Mesendoderm (in vitro differentiated cells): ENCODE data around the gene HIBCH.
"Not testable (repeated sequence)": the region's sequence is repeated elsewhere in the genome, so short reads cannot be mapped to it uniquely, and the experiment has no call there.

Experiments
- DNase-seq: peaks from one replicate; pipeline ENCODE4 v3.0.0; 2013
- H2AK5ac ChIP-seq: 2 replicates; pipeline ENCODE4 v1.6.1; 2013; ENCODE audit warnings: low read length, inconsistent platforms
- H2BK120ac ChIP-seq: 2 replicates; pipeline ENCODE4 v1.6.1; 2013; ENCODE audit warnings: low read depth, mild to moderate bottlenecking, low read length, moderate library complexity, mixed read lengths
- H2BK15ac ChIP-seq: replicated peaks from 2 replicates; pipeline ENCODE4 v1.6.1; 2013; ENCODE audit warnings: low read depth, mild to moderate bottlenecking, moderate library complexity
- H2BK5ac ChIP-seq: 2 replicates; pipeline ENCODE4 v1.6.1; 2013; ENCODE audit warnings: low read length, inconsistent platforms
- H3K18ac ChIP-seq: 2 replicates; pipeline ENCODE4 v1.6.1; 2013; ENCODE audit warnings: mild to moderate bottlenecking, low read length, mixed read lengths
- H3K23ac ChIP-seq: one replicate; pipeline ENCODE4 v1.6.1; 2013; ENCODE audit warnings: low read length
- H3K27ac ChIP-seq: 2 replicates; pipeline ENCODE4 v1.5.1; 2013; ENCODE audit warnings: low read depth, mild to moderate bottlenecking, inconsistent platforms, low read length, moderate library complexity
- H3K27me3 ChIP-seq: 2 replicates; pipeline ENCODE4 v1.6.1; 2013; ENCODE audit warnings: low read length, control low read depth, mild to moderate bottlenecking, inconsistent platforms; ENCODE audit not compliant: insufficient read depth, poor library complexity
- H3K36me3 ChIP-seq: 2 replicates; pipeline ENCODE4 v1.6.1; 2013; ENCODE audit warnings: low read length, inconsistent platforms; ENCODE audit not compliant: control insufficient read depth, insufficient read depth
- H3K4ac ChIP-seq: one replicate; pipeline ENCODE4 v1.6.1; 2013; ENCODE audit warnings: low read depth, mild to moderate bottlenecking, low read length, moderate library complexity
- H3K4me1 ChIP-seq: 2 replicates; pipeline ENCODE4 v1.6.1; 2013; ENCODE audit warnings: low read depth, low read length, inconsistent platforms; ENCODE audit not compliant: control insufficient read depth
- H3K4me2 ChIP-seq: 2 replicates; pipeline ENCODE4 v1.6.1; 2013; ENCODE audit warnings: low read length
- H3K4me3 ChIP-seq: 2 replicates; pipeline ENCODE4 v1.5.1; 2013; ENCODE audit warnings: mild to moderate bottlenecking, low read length
- H3K56ac ChIP-seq: one replicate; pipeline ENCODE4 v1.6.1; 2013; ENCODE audit warnings: low read length
- H3K79me1 ChIP-seq: 2 replicates; pipeline ENCODE4 v1.6.1; 2013; ENCODE audit warnings: low read length, inconsistent platforms
- H3K79me2 ChIP-seq: 2 replicates; pipeline ENCODE4 v1.6.1; 2013; ENCODE audit warnings: mild to moderate bottlenecking, low read length; ENCODE audit not compliant: control insufficient read depth, insufficient read depth
- H3K9ac ChIP-seq: 2 replicates; pipeline ENCODE4 v1.6.1; 2013; ENCODE audit warnings: low read length, inconsistent platforms
- H4K5ac ChIP-seq: one replicate; pipeline ENCODE4 v1.6.1; 2013; ENCODE audit warnings: low read length
- H4K8ac ChIP-seq: one replicate; pipeline ENCODE4 v1.6.1; 2013; ENCODE audit warnings: low read depth, mild to moderate bottlenecking, control low read depth, low read length, moderate library complexity
- WGBS: extraction: QIAGEN DNeasy Blood & Tissue Kit; methylation state at CpG from one replicate; pipeline ENCODE4 v1.1.7; 2013; ENCODE audit warnings: low lambda C conversion rate, missing lambda C conversion rate; ENCODE audit not compliant: insufficient coverage; ENCODE audit errors: extremely low coverage; 5-methylcytosine and 5-hydroxymethylcytosine counted together

HIBCH gene

DNA sequence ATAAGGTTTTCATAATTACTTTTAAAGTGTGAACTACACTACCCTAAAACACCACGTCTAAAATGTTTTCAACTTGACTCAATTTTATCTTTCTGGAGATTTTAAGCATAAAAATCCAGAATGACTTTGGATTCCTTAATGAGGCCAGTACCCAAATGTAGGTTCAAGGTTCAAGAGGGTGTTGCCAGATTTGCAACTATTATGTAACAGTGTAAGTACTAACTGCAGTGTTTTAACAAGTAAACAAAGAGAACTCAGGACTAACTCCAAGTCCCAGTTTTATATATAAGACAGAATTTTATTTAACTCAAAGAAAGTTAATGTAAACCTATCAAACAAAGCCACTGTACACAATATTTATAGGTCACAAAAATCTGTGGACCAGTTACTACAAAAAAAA is 5.7 kb downstream of the HIBCH start:
- no CpG with 5 or more reads among the region's 1 CpG for WGBS
- Histone ChIP-seq H3K79me2 (peaks cover 4% of the 10 kb centered on the region), H3K4me2 (no peak overlapping the region), H3K79me1 (peaks cover 8% of the 10 kb centered on the region), H3K56ac (no peak overlapping the region), H3K18ac (no peak overlapping the region), H2BK15ac (no peak overlapping the region), H3K9ac (no peak overlapping the region), H4K5ac (no peak overlapping the region), H3K4ac (no peak overlapping the region), H2BK5ac (no peak overlapping the region), H2AK5ac (no peak overlapping the region), H3K4me1 (no peaks in the 10 kb centered on the region), H3K27me3 (no peaks in the 10 kb centered on the region), H2BK120ac (no peak overlapping the region), H3K4me3 (no peak overlapping the region), H3K23ac (no peak overlapping the region), H4K8ac (no peak overlapping the region), H3K27ac (no peak overlapping the region), H3K36me3 (no peaks in the 10 kb centered on the region)
- no peak for DNase-seq

DNA sequence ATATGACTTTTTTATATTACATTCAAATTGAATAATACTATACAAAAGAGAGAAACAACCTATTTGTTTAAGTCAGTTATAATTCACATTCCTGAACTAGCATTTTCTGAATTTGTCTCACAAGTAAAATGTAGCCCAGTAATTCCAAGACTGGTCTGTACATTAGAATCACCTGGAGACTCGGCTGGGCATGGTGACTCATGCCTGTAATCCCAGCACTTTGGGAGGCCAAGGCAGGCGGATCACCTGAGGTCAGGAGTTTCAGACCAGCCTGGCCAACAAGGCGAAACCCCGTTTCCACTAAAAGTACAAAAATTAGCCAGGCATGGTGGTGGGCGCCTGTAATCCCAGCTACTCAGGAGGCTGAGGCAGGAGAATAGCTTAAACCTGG is 7.0 kb downstream of the HIBCH start:
- H4K8ac ChIP-seq, H3K79me1 ChIP-seq, H3K56ac ChIP-seq, H3K9ac ChIP-seq, H2BK120ac ChIP-seq, H2BK5ac ChIP-seq, DNase-seq, H3K4me3 ChIP-seq, H3K4me1 ChIP-seq, H3K27ac ChIP-seq, H3K18ac ChIP-seq, H2AK5ac ChIP-seq, H3K23ac ChIP-seq, H4K5ac ChIP-seq, H3K36me3 ChIP-seq, H3K4me2 ChIP-seq, H2BK15ac ChIP-seq, H3K4ac ChIP-seq, H3K27me3 ChIP-seq, H3K79me2 ChIP-seq: not testable (repeated sequence)
- no CpG with 5 or more reads among the region's 5 CpGs for WGBS

DNA sequence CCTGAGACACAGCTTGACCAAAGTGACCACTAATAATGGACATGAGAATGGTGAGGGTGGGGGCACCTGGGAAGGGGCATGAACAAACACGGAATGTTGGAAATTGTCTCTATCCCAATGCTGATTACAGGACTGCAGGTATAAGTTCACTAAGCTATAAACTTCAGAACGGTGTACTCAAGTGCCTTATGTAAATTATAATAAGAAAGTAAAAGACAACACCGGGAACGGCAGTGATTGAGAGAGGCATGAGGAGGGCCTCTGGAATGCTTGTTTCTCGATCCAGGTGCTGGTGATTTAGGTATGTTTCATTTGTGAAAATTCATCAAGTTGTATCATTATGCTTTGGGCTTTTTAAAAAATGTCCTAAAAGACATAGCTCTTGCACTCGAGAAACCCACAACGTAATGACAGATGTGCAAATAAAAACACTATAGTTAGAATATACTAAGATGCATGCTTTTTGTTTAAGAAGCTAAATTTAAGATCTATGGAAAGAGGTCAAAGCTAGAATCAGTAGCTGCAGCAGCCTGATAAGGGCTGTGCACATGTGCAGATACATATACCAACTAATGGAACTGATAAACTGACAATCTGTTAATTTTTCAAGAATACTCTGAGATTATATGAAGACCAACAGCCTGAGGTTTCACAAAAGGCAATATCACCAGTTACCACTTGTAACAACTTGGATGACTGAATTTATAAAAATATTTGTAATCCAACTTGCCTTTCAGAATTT is 7.6 kb downstream of the HIBCH start:
- Histone ChIP-seq H3K79me1 (peaks cover 2% of the 10 kb centered on the region), H3K23ac (no peak overlapping the region), H3K4me2 (no peak overlapping the region), H3K27me3 (no peaks in the 10 kb centered on the region), H3K18ac (no peak overlapping the region), H3K9ac (no peak overlapping the region), H3K4me3 (no peak overlapping the region), H2BK5ac (no peak overlapping the region), H3K36me3 (no peaks in the 10 kb centered on the region), H2AK5ac (no peak overlapping the region), H3K79me2 (no peaks in the 10 kb centered on the region), H2BK120ac (no peak overlapping the region), H3K27ac (no peak overlapping the region), H3K56ac (no peak overlapping the region), H3K4ac (no peak overlapping the region), H4K8ac (no peak overlapping the region), H2BK15ac (no peak overlapping the region), H3K4me1 (no peaks in the 10 kb centered on the region), H4K5ac (no peak overlapping the region)
- no peak for DNase-seq
- no CpG with 5 or more reads among the region's 7 CpGs for WGBS

DNA sequence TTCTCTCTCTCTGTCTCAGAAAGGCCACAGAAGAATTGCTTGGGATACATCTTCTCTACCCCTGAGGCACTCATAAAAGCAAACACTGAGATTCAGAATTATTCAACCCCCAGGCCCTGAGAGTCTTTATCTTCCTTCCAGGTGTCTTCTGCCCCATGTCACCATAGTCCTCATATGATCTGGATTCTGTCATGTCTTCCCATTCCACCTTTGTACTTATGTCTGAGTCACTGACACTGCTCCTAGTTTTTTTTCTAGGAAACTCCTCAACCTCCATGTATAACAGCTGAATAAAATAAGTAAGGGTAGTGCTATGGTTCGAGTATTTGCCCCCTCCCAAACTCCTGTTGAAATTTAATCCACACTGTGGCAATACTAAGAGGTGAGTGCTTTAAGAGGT is 11.6 kb downstream of the HIBCH start:
- Histone ChIP-seq H3K36me3 (no peaks in the 10 kb centered on the region), H3K56ac (no peak overlapping the region), H3K4me1 (no peaks in the 10 kb centered on the region), H3K4me2 (no peak overlapping the region), H3K79me1 (no peaks in the 10 kb centered on the region), H3K9ac (no peak overlapping the region), H2AK5ac (no peak overlapping the region), H3K4me3 (no peak overlapping the region), H2BK5ac (no peak overlapping the region), H3K4ac (no peak overlapping the region), H2BK120ac (no peak overlapping the region), H4K5ac (no peak overlapping the region), H3K79me2 (no peaks in the 10 kb centered on the region), H2BK15ac (no peak overlapping the region), H3K18ac (no peak overlapping the region), H3K23ac (no peak overlapping the region), H4K8ac (no peak overlapping the region), H3K27me3 (no peaks in the 10 kb centered on the region), H3K27ac (no peak overlapping the region)
- no CpG with 5 or more reads among the region's 1 CpG for WGBS
- no peak for DNase-seq

DNA sequence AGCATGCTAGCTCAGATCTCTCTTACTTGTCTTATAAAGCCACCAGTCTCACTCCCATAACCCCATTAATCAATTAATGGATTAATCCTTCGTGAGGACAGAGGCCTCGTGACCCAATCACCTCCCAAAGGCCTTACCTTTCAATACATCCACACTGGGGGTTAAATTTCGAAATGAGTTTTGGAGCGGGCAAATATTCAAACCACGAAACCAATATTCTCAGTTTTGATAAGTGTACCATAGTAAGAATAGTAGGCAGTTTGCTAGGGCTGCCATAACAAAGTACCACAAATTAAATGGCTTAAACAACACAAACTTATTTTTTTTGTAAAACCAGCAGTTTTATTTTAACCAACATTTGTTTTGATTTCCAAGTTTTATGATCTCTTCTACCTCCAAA is 15.2 kb downstream of the HIBCH start:
- no peak overlapping the region for H3K27ac ChIP-seq
- no CpG with 5 or more reads among the region's 5 CpGs for WGBS
- H4K8ac ChIP-seq, result no peak overlapping the region
- no peak overlapping the region for H3K4me3 ChIP-seq
- H2BK120ac ChIP-seq, result no peak overlapping the region
- H4K5ac ChIP-seq, result no peak overlapping the region
- no peaks in the 10 kb centered on the region for H3K79me2 ChIP-seq
- no peak overlapping the region for H3K4me2 ChIP-seq
- no peak overlapping the region for H3K4ac ChIP-seq
- H3K18ac ChIP-seq, result no peak overlapping the region
- DNase-seq, result no peak
- peaks cover 2% of the 10 kb centered on the region for H3K79me1 ChIP-seq
- no peaks in the 10 kb centered on the region for H3K27me3 ChIP-seq
- H2AK5ac ChIP-seq, result no peak overlapping the region
- no peak overlapping the region for H3K9ac ChIP-seq
- no peak overlapping the region for H3K23ac ChIP-seq
- H3K56ac ChIP-seq, result no peak overlapping the region
- H3K4me1 ChIP-seq, result no peaks in the 10 kb centered on the region
- H2BK15ac ChIP-seq, result no peak overlapping the region
- H2BK5ac ChIP-seq, result no peak overlapping the region
- no peaks in the 10 kb centered on the region for H3K36me3 ChIP-seq

DNA sequence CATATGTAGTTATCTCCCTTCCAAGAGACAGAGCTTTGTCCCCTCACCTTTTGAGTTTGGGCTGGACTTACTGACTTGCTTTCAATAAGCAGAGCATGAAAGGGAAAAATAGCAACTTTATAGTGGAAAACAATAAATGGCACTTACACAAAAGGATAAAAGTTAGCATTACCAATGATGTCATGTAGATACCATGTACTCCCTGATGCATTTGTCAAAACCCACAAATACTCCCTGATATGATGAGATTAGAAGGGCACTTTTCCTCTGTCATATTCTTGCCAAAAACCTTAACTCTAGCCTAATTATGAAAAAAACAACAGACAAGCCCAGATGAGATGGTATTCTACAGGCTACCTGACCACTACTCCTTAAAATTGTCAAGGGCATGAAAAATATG is 16.0 kb downstream of the HIBCH start:
- H3K4ac ChIP-seq, result no peak overlapping the region
- no peak overlapping the region for H3K18ac ChIP-seq
- no peaks in the 10 kb centered on the region for H3K27me3 ChIP-seq
- no peak overlapping the region for H2BK15ac ChIP-seq
- H4K5ac ChIP-seq, result no peak overlapping the region
- H3K4me2 ChIP-seq, result no peak overlapping the region
- H4K8ac ChIP-seq, result no peak overlapping the region
- no peak overlapping the region for H2BK120ac ChIP-seq
- no peak overlapping the region for H3K9ac ChIP-seq
- H3K79me2 ChIP-seq, result no peaks in the 10 kb centered on the region
- peaks cover 2% of the 10 kb centered on the region for H3K79me1 ChIP-seq
- no peaks in the 10 kb centered on the region for H3K4me1 ChIP-seq
- no peak overlapping the region for H3K56ac ChIP-seq
- H2AK5ac ChIP-seq, result no peak overlapping the region
- H2BK5ac ChIP-seq, result no peak overlapping the region
- H3K36me3 ChIP-seq, result no peaks in the 10 kb centered on the region
- no peak overlapping the region for H3K23ac ChIP-seq
- H3K27ac ChIP-seq, result no peak overlapping the region
- H3K4me3 ChIP-seq, result no peak overlapping the region
- DNase-seq, result no peak
